Endothelial cell of umbilical vein (primary cell): ENCODE data around the gene MDGA2. TPM values are rescaled to one million over a fixed set of nuclear protein-coding genes. Genes with fewer than 3 reads are reported as not detected.

Source experiments
- BruUV-seq: library from RNA; stranded (reverse); fragments of 400-500 nt; replicated peaks from 2 replicates; lab custom pipeline; 2021; lab: Mats Ljungman, UMichigan
- CTCF ChIA-PET: fragments of 300-600, 350-600 bp; sonication (Branson Sonifier 250); formaldehyde crosslinking; loops from one replicate; lab custom pipeline; 2021; ENCODE audit warnings: antibody characterized with exemption, inconsistent platforms; lab: Charles Lee
- POLR2A ChIA-PET: fragments of 300-600, 350-600 bp; sonication (Branson Sonifier 250); formaldehyde crosslinking; loops from one replicate; lab custom pipeline; 2021; ENCODE audit warnings: antibody characterized with exemption, inconsistent platforms; lab: Charles Lee
- DNase-seq: peaks from one replicate; pipeline ENCODE4 v3.0.0-alpha.2; 2011; ENCODE audit warnings: low read depth, low spot score
- FAIRE-seq: peaks from 2 replicates; lab custom pipeline; 2011; peaks lifted over from hg19 to GRCh38; lab: Jason Lieb, UNC
- H2AFZ ChIP-seq: 2 replicates; pipeline ENCODE4 v1.6.0; 2012; ENCODE audit warnings: low read depth, low read length, control low read depth, inconsistent platforms
- H3K27ac ChIP-seq: 2 replicates; pipeline ENCODE4 v1.5.1; 2011; ENCODE audit warnings: low read depth, mild to moderate bottlenecking, control low read depth, low read length, moderate library complexity; ENCODE audit not compliant: insufficient read depth
- H3K27me3 ChIP-seq, 2 experiments: 2 replicates each; pipeline versions ENCODE4 v1.6.0 to v1.6.1; 2011; ENCODE audit warnings: low read length in 2 of 2, mixed read lengths in 1 of 2; ENCODE audit not compliant: control insufficient read depth in 2 of 2, insufficient read depth in 2 of 2
- H3K36me3 ChIP-seq, 2 experiments: 2 replicates in 1 of 2; 3 replicates in 1 of 2; pipeline ENCODE4 v1.5.1; 2011; ENCODE audit warnings: low read length in 2 of 2, mild to moderate bottlenecking in 1 of 2, moderate library complexity in 1 of 2; ENCODE audit not compliant: control insufficient read depth in 2 of 2, insufficient read depth in 2 of 2; ENCODE audit errors: extremely low read depth in 1 of 2
- H3K4me1 ChIP-seq: 3 replicates; pipeline ENCODE4 v1.5.1; 2011; ENCODE audit warnings: mild to moderate bottlenecking, low read length; ENCODE audit not compliant: control insufficient read depth, insufficient read depth; ENCODE audit errors: extremely low read depth
- H3K4me2 ChIP-seq: 2 replicates; pipeline ENCODE4 v1.6.1; 2011; ENCODE audit warnings: low read length, control low read depth, mixed read lengths; ENCODE audit not compliant: insufficient read depth
- H3K4me3 ChIP-seq, 3 experiments: fragments of 200-600 bp in 1 of 3; sonication (generic), shearing (Covaris generic) in 1 of 3; replicated peaks in 1 of 3; 2 replicates each; pipeline ENCODE4 v1.5.1; 2011 to 2016; ENCODE audit warnings: control low read depth in 3 of 3, low read length in 3 of 3, mild to moderate bottlenecking in 2 of 3, inconsistent platforms in 1 of 3, low read depth in 1 of 3, moderate library complexity in 1 of 3; ENCODE audit not compliant: insufficient read depth in 1 of 3
- H3K79me2 ChIP-seq: 2 replicates; pipeline ENCODE4 v1.6.0; 2012; ENCODE audit warnings: low read length, inconsistent platforms; ENCODE audit not compliant: control insufficient read depth, insufficient read depth
- H3K9ac ChIP-seq: replicated peaks from 2 replicates; pipeline ENCODE3; 2011; ENCODE audit warnings: low read length, control low read depth; ENCODE audit not compliant: insufficient read depth; ENCODE audit errors: extremely low read depth
- H3K9me1 ChIP-seq: replicated peaks from 3 replicates; pipeline ENCODE4 v1.6.0; 2011; ENCODE audit warnings: mild to moderate bottlenecking, low read length; ENCODE audit not compliant: control insufficient read depth, insufficient read depth; ENCODE audit errors: extremely low read depth
- H3K9me3 ChIP-seq: replicated peaks from 2 replicates; pipeline ENCODE4 v1.5.1; 2012; ENCODE audit warnings: low read length, inconsistent platforms; ENCODE audit not compliant: control insufficient read depth, insufficient read depth
- H4K20me1 ChIP-seq: replicated peaks from 2 replicates; pipeline ENCODE3; 2011; ENCODE audit warnings: mild to moderate bottlenecking, low read length; ENCODE audit not compliant: control insufficient read depth, insufficient read depth; ENCODE audit errors: extremely low read depth
- CTCF ChIP-seq, 2 donors: IDR thresholded peaks; 1 replicate in 1 of 2; 2 replicates in 1 of 2; pipeline ENCODE4 v1.5.1; 2011; ENCODE audit warnings: low read length in 2 of 2, mild to moderate bottlenecking in 2 of 2, moderate library complexity in 2 of 2, control low read depth in 1 of 2, inconsistent platforms in 1 of 2, low read depth in 1 of 2; ENCODE audit not compliant: insufficient read depth in 1 of 2; ENCODE audit errors: extremely low read depth in 1 of 2
- EZH2 ChIP-seq: IDR thresholded peaks from 2 replicates; pipeline ENCODE4 v1.6.1; 2012; ENCODE audit warnings: borderline replicate concordance, low read depth, mild to moderate bottlenecking, moderate library complexity, low read length, inconsistent platforms; ENCODE audit not compliant: severe bottlenecking
- FOS ChIP-seq: IDR thresholded peaks from 2 replicates; pipeline ENCODE4 v1.6.1; 2011; ENCODE audit warnings: mild to moderate bottlenecking, low read length, moderate library complexity, borderline replicate concordance; ENCODE audit not compliant: insufficient read depth
- GATA2 ChIP-seq: IDR thresholded peaks from 2 replicates; pipeline ENCODE4 v1.7.0; 2011; ENCODE audit warnings: low read depth, mild to moderate bottlenecking, moderate library complexity, mixed read lengths, low read length; ENCODE audit not compliant: insufficient read length, insufficient read depth
- JUN ChIP-seq: IDR thresholded peaks from 2 replicates; pipeline ENCODE4 v1.6.1; 2011; ENCODE audit warnings: borderline replicate concordance, low read depth; ENCODE audit not compliant: insufficient read length, insufficient read depth
- MAX ChIP-seq: IDR thresholded peaks from 2 replicates; pipeline ENCODE4 v1.6.1; 2011; ENCODE audit not compliant: insufficient read depth, insufficient read length
- MYC ChIP-seq: IDR thresholded peaks from one replicate; pipeline ENCODE4 v1.6.1; 2011; ENCODE audit warnings: mild to moderate bottlenecking, low read depth, low read length
- POLR2A ChIP-seq: IDR thresholded peaks from 2 replicates; pipeline ENCODE4 v1.6.1; 2012; ENCODE audit warnings: low read depth, mild to moderate bottlenecking, control low read depth, low read length
- POLR2AphosphoS5 ChIP-seq: IDR thresholded peaks from 2 replicates; pipeline ENCODE4 v1.6.1; 2012; ENCODE audit warnings: low read depth, mild to moderate bottlenecking, control low read depth, low read length, moderate library complexity; ENCODE audit not compliant: insufficient read depth
- dilution Hi-C: fragments of 300-500 bp; cut with MboI; formaldehyde crosslinking; loops from one replicate; pipeline ENCODE4 v1.15.0; 2019; ENCODE audit warnings: low sequenced_read_pairs; ENCODE audit not compliant: extremely low pct_ligation_motif_present
- intact Hi-C: fragments of 100-400 bp; cut with micrococcal nuclease; formaldehyde crosslinking; loops from one replicate; pipeline ENCODE4 v1.10.0; 2022
- polyA plus RNA-seq, 4 experiments: library from polyadenylated mRNA; depleted of rRNA in 3 of 4; stranded (reverse) in 3 of 4; unstranded in 1 of 4; fragments of >200 nt; gene quantifications; 2 replicates each; pipeline versions ENCODE4 v1.2.1 to v1.2.3, GENCODE V29; 2011 to 2012; ENCODE audit warnings: missing spikeins in 1 of 4
- total RNA-seq: library from RNA; stranded (reverse); gene quantifications from 2 replicates; pipeline ENCODE4 v1.2.3, GENCODE V29; 2021

The MDGA2 gene
- total and polyA plus RNA-seq, 2 donors (not counting 3 experiments of a cell fraction or from before 2014, with no cell fraction given), result not detected

GRCh38 chr14:47595552-47595951, 79.9 kb downstream of the MDGA2 start:
- Histone ChIP-seq H3K9me3 (no peaks in the 10 kb centered on the region), H3K9me1 (no peaks in the 10 kb centered on the region), H3K4me1 (no peaks in the 10 kb centered on the region), H3K79me2 (no peaks in the 10 kb centered on the region), H3K27ac (no peak overlapping the region), H3K36me3 (no peaks in the 10 kb centered on the region), H2AFZ (no peak overlapping the region), H3K4me2 (no peak overlapping the region), H4K20me1 (no peaks in the 10 kb centered on the region), H3K4me3 (no peak overlapping the region), H3K27me3 (no peaks in the 10 kb centered on the region), H3K9ac (no peak overlapping the region)
- TF ChIP-seq FOS, result no peak
- TF ChIP-seq CTCF (IDR thresholded peaks at IDR 0.05; ENCODE audit: extremely low read depth in 1 of 2, insufficient read depth in 1 of 2, low read depth in 1 of 2, low read length in 2 of 2), result no peak
- TF ChIP-seq MAX, result no peak
- no peak for TF ChIP-seq MYC
- TF ChIP-seq POLR2AphosphoS5, result no peak
- TF ChIP-seq GATA2, result no peak
- no peak for TF ChIP-seq EZH2
- no peak for TF ChIP-seq JUN
- no peak for TF ChIP-seq POLR2A
- ChIA-PET POLR2A (no interaction called here), CTCF (no interaction called here)
- no TSS peak for BruUV-seq
- dilution Hi-C loops, result no loop called here
- intact Hi-C loops, result no loop called here
- no peak for FAIRE-seq
- no peak for DNase-seq
